ENCODE data around the gene GAK. TPM values are rescaled to one million over a fixed set of nuclear protein-coding genes. Genes with fewer than 3 reads are reported as not detected.

Gene GAK
- total and polyA plus RNA-seq, 2 of the 13 experiments (the other 11 are each of a cell fraction or from before 2014, with no cell fraction given), result 17.5 to 44.3 TPM

- TF ChIP-seq PAX8 (CRISPR knock-in tag; IDR thresholded peaks at IDR 0.05; ENCODE audit: borderline replicate concordance), result no peak
- no peak for TF ChIP-seq SIX1 (CRISPR knock-in tag; IDR thresholded peaks at IDR 0.05; ENCODE audit: borderline replicate concordance)
- TF ChIP-seq, protein P1, sequence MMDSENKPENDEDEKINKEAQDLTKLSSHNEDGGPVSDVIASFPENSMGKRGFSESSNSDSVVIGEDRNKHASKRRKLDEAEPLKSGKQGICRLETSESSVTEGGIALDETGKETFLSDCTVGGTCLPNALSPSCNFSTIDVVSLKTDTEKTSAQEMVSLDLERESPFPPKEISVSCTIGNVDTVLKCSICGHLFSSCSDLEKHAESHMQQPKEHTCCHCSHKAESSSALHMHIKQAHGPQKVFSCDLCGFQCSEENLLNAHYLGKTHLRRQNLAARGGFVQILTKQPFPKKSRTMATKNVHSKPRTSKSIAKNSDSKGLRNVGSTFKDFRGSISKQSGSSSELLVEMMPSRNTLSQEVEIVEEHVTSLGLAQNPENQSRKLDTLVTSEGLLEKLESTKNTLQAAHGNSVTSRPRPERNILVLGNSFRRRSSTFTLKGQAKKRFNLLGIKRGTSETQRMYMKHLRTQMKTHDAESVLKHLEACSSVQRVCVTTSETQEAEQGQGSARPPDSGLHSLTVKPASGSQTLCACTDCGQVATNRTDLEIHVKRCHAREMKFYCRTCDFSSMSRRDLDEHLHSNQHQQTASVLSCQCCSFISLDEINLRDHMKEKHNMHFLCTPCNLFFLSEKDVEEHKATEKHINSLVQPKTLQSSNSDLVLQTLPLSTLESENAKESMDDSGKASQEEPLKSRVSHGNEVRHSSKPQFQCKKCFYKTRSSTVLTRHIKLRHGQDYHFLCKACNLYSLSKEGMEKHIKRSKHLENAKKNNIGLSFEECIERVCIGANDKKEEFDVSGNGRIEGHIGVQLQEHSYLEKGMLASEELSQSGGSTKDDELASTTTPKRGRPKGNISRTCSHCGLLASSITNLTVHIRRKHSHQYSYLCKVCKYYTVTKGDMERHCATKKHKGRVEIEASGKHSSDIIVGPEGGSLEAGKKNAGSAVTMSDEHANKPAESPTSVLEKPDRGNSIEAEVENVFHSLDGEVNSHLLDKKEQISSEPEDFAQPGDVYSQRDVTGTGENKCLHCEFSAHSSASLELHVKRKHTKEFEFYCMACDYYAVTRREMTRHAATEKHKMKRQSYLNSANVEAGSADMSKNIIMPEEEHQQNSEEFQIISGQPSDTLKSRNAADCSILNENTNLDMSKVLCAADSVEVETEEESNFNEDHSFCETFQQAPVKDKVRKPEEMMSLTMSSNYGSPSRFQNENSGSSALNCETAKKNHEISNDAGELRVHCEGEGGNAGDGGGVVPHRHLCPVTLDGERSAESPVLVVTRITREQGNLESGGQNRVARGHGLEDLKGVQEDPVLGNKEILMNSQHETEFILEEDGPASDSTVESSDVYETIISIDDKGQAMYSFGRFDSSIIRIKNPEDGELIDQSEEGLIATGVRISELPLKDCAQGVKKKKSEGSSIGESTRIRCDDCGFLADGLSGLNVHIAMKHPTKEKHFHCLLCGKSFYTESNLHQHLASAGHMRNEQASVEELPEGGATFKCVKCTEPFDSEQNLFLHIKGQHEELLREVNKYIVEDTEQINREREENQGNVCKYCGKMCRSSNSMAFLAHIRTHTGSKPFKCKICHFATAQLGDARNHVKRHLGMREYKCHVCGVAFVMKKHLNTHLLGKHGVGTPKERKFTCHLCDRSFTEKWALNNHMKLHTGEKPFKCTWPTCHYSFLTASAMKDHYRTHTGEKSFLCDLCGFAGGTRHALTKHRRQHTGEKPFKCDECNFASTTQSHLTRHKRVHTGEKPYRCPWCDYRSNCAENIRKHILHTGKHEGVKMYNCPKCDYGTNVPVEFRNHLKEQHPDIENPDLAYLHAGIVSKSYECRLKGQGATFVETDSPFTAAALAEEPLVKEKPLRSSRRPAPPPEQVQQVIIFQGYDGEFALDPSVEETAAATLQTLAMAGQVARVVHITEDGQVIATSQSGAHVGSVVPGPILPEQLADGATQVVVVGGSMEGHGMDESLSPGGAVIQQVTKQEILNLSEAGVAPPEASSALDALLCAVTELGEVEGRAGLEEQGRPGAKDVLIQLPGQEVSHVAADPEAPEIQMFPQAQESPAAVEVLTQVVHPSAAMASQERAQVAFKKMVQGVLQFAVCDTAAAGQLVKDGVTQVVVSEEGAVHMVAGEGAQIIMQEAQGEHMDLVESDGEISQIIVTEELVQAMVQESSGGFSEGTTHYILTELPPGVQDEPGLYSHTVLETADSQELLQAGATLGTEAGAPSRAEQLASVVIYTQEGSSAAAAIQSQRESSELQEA (CRISPR knock-in tag; IDR thresholded peaks at IDR 0.05; ENCODE audit: not compliant biosample characterization), result peak; percentile 76
- peak; percentile 27; the same call in 1 of the 2 replicates for TF ChIP-seq ZBTB33 (CRISPR knock-in tag; IDR thresholded peaks at IDR 0.05)
- no peak for TF ChIP-seq TFDP1 (CRISPR knock-in tag; IDR thresholded peaks at IDR 0.05; ENCODE audit: borderline replicate concordance)
- no peak for TF ChIP-seq TAF15 (IDR thresholded peaks at IDR 0.05; ENCODE audit: low read depth, low read length, poor library complexity, severe bottlenecking)
Measured at GRCh38 chr4:973431-974397, 41.6 kb upstream of the GAK start, which contains the start of gene DGKQ (continued).
